ENCODE results near the gene CLOCK.

CLOCK gene

DNA sequence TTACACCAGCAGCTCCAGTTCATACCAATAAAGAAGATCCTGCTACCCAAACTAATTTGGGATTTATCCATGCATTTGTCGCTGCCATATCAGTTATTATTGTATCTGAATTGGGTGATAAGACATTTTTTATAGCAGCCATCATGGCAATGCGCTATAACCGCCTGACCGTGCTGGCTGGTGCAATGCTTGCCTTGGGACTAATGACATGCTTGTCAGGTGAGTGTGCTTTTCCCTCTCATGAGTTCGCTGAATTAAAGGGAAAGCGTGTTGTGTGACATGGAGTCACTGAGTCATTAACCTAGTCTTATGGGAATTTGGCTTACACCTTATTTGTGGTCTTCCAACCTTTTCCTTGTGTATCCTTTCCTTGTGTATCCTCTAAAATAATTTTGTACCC is 135.1 kb downstream of the CLOCK start:
- DNase-seq (ENCODE audit: low read depth in 2 of 2): no peak

DNA sequence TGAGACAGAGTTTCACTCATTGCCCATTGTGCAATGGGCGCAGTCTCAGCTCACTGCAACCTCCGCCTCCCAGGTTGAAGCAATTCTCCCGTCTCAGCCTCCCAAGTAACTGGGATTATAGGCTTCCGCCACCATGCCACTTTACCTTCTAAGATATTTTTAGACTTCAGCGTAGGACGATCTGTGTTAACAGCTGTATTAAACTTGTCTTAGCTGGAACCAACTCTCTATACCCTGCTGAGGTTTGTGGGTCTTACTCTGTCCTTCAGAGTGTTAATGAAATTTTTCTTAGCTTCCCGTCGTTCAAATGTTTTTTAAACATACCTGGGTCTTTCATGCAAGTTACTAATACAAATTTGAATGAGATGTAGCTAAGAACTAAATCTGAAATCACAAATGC is 136.3 kb downstream of the CLOCK start:
- DNase-seq (ENCODE audit: low read depth in 2 of 2): no peak

DNA sequence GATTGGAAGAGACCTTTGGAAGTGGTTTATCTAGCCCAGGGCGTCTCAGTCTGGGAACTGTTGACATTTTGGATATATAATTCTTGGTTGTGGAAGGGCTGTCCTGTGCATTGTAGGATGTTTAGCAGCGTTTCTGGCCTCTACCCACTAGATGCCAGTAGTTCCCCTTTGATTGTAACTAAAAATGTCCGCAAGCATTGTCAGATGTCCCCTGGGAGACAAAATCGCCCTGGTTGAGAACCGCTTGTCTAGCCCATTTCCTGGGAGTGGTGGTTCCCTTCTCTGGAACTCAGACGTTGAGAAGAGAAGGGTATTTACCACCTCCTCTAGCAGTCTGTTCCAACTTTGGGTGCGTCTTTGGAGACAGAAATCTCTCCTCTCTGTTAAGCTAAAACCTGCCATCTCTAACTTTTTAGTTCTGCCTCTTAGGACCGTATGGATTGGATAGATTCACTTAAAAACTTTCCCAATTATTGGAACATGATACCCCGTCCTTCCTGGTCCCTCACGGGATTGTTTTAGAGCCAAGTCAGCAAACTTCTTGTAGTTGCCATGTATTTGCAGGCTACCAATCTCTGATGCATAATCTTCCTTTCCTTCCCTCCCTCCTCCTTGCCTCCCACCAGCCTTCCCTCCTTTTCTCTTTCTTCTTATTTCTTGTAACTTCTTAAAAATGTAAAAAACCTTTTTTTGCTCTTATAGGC is 137.1 kb downstream of the CLOCK start:
- DNase-seq (ENCODE audit: low read depth in 2 of 2): no peak

DNA sequence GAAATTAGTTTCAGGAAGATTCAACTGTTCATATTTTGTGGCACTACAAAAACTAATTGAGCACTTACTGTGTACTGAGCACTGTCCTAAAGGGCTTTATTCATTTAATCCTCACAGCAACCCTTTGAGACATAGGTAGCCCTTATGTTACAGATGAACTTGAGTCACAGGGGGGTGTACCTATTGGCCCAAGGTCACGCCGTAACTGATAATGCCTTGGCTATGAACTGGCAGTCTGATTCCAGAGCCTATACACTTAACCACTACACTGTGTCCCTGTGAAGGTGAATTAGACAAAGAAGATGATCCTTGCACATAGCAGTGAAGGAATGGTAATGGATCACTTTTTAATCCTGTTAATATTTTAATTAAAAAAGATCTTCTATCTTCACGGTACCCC is 138.9 kb downstream of the CLOCK start:
- no peak for DNase-seq (ENCODE audit: low read depth in 2 of 2)

DNA sequence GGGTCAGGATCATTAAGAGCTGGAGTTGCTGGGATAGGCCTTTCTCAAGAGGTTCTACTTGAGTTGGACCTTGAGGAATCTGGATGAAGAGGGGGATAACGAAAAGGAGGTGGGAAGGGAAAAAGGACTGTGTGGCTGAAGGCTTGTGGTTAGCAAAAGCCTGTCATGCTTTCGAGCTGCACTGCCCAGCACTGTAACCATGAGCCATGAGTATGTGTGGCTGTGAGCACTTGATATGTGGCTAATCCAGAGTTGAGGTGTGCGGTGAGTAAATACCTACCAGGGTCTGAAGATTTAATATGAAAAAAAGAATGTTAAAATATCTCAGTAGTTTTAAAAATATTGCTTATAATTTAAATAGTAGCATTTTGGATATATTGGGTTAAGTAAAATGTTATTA is 139.6 kb downstream of the CLOCK start:
- no peak for DNase-seq (ENCODE audit: low read depth in 2 of 2)

DNA sequence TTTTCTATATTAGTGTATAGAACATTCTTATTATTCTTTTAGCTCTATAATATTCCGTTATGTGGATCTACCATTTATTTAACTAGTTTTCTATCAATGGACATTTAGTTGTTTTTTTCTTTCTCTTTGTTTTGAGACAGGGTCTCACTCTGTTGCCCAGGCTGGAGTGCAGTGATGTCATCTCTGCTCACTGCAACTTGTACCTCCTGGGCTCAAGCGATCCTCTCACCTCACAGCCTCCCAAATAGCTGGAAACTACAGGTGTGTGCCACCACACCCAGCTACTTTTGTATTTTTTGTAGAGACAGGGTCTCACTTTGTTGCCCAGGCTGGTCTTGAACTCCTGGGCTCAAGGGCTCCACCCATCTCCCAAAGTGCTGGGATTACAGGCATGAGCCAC is 140.2 kb downstream of the CLOCK start:
- DNase-seq (ENCODE audit: low read depth in 2 of 2): no peak

DNA sequence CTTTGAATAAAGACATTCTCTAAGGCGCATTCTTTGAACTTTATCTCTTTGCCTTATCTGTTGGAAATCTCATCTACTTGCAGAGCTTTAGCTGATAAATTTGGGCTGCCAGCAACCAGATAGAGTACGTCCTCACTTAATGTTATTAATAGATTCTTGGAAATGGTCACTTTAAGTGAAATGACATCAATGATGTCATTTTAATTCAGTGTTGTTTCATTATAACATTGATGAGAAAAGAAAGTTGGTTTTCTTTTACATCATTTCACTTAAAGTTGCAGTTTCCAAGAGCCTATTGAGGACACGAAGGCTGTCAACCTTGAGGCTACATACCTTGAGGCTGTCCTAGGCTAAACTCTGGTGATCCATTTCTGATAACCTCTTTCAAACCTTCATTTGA is 141.6 kb downstream of the CLOCK start:
- no peak for DNase-seq (ENCODE audit: low read depth in 2 of 2)

DNA sequence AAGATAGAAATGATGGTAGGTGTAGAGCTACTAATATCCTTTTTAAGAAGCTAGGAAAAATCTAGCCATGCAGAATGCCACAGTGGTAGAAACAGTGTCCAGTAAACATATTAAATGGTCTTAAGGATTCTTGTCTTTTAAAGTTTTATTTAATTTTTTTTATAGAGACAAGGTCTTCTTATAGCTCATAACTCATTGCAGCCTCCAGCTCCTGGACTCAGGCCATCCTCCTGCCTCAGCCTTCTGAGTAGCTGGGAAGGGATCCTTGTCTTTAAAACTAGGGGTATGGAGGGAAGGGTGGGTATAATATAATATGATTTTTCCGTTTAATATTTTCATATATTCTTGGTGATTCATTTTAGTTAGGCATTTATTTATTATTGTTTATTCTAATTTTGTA is 147.1 kb downstream of the CLOCK start:
- no peak for DNase-seq (ENCODE audit: low read depth in 2 of 2)

DNA sequence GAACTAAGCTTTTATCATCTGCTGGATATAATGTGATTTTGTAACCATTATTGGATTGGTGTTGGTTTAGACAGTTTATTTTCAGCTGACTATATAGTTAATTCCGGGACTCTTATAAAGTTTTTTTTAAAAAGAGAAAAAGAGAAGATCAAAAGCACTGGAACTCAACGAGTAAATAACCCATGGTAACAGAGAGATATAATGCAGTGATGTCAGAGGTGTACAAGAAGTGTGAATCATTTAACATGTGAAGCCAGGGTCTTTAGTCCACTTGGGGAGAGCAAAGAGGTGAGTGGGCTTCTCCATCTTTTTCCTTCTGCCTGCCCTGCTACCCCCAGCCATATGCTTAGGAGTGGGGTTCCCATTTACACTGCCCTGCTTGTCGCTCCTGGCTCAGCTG is 147.7 kb downstream of the CLOCK start:
- DNase-seq (ENCODE audit: low read depth in 2 of 2): no peak

DNA sequence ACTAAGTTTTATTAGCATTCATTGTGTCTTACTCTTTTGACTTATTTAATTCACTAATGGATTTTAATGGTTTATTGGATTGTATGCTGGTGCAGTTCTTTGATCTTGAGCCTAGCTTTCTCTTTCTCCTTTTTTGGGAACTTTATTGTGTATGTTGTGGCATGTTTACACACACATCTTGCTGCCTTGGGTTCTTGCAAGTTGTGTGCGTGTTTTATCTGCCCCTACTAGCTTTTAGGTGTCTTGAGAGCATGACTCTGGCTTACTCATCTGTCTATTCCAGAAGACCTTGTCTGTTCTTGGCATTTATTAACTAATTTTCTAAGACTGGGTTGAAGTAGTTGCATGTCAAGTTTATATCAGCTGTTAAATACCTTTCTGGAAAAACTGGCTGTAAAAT is 148.2 kb downstream of the CLOCK start:
- DNase-seq (ENCODE audit: low read depth in 2 of 2): no peak

DNA sequence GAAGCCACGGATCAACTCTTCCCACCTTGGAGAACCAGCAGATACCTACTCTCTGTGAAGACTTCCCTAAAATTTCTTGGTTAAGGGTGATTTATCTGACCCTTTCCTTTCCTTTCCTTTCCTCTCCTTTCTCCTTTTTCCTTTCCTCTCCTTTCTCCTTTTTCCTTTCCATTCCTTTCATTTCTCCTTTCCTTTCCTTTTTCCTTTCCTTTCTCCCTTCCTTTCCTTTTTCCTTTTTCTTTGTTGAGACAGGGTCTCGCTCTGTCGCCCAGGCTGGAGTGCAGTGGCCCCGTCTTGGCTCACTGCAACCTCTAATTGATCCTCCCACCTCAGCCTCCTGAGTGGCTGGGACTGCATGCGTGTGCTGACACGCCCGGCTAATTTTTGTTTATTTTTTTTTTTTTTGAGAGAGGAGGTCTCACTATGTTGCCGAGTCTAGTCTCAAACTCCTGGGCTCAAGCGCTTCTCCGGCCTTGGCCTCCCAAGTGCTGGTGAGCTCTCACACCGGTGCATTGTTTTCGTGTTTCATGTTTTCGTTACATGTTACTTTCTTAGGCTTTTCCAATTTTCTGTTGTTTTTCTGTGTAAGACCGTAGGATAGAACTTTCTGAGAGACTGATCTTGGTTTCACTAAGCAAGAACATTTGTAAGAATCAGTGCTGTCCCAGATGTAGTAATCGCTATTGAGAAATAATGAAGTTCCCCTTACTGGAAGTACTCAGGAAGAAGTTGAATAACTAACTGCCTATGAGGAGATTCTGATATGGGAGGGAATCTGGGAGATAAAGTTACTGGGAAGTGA is 149.0 kb downstream of the CLOCK start:
- no peak for DNase-seq (ENCODE audit: low read depth in 2 of 2)

DNA sequence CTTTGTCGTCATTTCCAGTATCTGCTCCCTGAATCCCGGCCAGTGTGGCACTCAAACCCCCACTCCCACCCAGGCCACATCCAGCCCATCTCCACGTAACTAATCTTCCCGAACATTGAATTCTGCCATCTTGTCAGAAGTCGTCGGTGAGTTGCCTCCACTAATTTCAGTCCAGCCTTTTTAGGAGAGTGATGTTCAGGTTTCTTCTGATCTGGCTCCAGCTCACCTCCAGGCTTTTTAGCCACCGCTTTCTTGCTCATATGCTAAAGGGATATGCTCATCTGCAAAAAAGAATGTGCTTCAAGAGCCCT is 149.6 kb downstream of the CLOCK start:
- no peak for DNase-seq (ENCODE audit: low read depth in 2 of 2)

DNA sequence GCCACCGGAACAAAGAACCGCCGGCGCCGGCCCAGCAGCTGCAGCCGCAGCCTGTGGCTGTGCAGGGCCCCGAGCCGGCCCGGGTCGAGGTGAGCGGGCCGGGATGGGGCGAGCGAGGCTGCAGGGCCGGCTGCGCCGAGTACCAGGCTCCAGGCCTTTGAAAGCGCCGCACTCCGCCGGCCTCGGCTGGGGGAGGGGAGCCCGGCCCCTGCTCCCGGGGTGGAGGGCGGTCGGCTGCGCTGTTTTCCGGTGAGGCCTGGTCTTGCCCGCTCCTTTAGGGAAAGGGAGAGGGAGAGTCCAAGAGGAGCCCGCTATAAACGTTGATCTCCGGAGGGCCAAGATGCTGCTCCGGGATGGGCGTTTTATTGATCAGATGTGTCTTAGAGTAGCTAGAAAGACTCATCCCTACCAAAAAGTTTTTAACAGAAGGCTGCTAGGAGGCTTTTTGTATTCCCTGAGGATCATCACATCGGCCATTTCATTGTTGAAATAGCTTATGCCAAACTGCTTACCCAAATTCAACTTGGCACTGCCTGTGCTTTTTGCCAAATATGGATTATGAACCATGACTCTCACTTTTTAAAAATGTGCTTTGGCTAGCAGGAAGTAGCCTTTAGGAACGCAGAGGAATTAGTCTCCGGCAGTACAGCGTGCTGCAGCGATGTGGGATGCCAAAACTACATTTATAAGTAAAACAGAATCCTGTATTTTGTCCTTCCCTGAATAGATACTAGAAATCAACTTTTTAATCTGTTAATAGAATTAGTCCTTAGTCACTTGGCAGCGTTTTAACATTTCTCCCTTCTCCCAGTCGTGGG is 150.2 kb downstream of the CLOCK start:
- DNase-seq (ENCODE audit: low read depth in 2 of 2): no peak

DNA sequence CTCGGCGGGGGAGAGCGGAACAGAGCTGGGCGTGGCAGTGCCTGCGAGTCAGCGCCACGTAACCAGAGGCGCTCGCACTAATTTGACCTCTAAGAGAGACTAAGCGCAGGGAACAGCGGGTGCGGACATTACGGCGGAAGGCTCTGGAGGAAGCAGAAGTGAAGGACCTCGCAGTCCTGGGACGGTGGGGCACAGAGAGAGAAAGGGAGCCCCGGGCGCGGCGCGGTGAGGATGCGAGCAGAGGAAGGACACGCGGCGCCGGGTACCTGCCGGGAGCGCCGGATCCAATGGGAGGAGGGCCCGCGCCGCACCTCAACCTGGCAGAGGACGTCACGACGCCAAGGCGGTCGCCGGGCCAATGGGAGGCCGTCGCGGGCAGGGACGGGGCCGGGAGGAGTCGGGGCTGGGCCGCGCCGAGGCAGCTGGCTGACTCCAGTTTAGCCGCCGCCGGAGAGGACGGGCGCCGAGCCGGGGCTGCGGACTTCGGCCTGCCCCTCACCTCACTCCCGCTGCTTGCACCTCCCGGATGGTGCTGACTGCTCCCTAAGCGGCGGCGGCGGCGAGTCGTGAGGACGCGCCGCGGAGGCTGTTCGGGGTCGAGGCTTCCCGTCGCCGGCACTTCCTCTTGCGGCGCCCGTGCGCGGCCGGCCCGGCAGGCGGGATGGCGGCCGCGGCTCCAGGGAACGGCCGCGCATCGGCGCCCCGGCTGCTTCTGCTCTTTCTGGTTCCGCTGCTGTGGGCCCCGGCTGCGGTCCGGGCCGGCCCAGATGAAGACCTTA is 151.0 kb downstream of the CLOCK start, which contains the start of gene TMEM165:
Gene TMEM165 (plus strand): TSS at position 429 of the 779 bp plus-strand sequence. CDS start 233 bp downstream, at position 662.
- peak; percentile 46 to 53 for DNase-seq (ENCODE audit: low read depth in 2 of 2)

DNA sequence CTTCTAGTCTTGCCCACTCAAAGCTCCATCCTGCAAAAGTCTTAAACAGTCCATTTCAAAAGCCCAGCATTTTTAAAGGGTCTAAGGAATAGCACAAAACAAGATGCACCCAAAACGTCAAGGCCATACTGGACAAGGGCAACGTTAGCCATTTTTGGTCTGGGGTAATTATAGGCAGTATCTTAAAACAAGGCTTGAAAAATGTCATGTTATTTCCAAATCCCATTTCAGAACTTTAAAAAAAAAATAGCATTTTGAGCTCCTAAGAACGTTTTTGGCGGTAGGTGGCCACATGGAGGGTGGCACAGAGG is 151.5 kb downstream of the CLOCK start:
- DNase-seq (ENCODE audit: low read depth in 2 of 2): no peak

DNA sequence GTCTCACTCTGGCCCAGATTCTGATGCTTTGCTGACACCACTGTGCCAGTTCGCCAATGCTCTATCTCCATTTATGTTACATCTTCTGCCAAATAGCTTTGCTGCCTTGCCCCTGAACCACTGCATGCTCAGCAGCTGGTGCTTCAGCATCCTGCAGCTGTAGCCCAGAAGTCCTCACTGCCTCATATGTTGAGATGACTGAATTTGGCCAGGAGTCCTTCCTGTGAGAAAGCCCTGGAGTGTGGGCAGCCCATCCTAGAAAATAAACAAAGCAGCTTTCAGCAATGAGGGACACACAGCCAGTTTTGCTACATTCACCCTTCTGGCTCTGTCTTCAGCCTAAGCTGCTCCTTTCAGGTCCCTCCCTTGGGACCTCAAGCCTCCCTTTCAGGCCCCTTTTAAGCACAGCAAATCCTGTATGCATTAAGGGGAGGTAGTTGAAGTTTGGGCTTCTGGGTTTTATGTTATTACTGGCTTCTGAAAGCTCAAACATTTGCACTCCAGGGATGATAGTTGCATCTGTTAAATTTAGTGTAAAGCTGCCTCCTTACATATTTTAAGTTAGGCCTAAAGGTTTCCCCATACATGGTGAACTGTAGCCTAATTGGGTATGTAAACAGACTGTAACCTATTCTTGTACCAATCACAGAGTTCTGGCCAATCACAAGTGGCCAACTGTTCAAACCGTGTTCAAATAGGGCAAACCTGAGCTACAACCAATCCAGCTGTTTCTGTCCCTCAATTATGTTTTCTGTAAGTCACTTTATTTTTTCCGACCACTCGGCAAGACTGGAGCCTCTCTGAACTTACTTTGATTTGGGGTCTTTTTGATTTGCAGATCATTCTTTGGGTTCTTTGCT is 153.0 kb downstream of the CLOCK start:
- DNase-seq (ENCODE audit: low read depth in 2 of 2): no peak

DNA sequence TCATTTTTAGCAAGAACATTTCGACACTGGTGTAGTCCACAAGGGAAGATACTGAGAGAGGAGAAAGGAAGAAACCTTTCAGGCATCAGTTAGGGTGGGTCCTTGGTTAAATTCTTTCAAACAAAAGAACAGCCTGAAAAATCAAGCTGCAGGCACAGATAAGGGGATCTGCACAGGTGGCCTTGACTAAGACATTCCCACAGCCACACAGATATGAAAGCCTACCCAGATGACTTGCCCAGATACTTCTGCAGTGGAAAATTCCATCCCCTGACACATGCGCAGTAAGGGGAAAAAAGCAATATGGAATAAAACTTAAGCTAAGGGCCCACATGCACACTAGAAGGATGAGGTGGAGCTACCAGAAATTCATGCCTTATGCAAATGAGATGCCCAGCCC is 159.9 kb downstream of the CLOCK start:
- DNase-seq (ENCODE audit: low read depth in 2 of 2): no peak

DNA sequence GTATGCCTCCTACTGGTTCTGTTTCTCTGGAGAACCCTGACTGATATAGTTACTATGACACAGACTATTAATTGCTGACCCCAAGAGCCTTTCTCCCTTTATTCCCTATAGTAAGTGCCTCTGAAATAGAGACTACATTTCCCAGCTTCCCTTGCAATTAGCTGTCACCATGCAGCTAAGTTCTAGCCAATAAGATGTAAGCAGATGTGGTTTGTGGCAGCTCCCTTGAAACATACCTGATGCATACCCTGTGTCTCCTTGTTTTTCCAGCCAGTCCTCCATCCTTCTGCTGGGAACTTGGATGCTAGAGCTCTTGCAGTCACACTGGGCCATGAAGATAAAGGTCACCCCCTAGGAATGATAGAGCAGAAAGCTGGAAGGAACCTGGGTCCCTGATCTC is 160.6 kb downstream of the CLOCK start:
- no peak for DNase-seq (ENCODE audit: low read depth in 2 of 2)

DNA sequence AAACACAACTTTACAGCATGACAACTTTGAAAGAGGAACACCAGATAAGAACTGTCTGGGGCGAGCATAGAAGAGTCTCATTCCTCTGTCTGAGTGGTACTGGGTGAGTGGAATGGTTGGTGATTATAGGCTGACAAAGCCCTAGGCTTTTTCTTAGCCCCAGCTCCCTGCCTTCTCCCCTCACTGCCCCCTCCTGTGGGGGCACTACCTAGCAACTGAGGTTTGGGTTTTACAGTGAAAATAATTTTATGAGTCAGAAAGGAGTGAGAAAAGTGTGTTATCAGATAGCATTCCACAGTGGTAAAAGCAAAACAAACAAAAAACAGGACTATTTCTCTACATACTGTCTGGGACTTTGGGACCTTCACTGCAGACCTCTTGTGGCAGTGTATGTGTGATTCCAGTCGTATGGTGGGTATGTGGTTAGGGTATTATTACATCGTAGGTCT is 161.5 kb downstream of the CLOCK start:
- DNase-seq (ENCODE audit: low read depth in 2 of 2): no peak

DNA sequence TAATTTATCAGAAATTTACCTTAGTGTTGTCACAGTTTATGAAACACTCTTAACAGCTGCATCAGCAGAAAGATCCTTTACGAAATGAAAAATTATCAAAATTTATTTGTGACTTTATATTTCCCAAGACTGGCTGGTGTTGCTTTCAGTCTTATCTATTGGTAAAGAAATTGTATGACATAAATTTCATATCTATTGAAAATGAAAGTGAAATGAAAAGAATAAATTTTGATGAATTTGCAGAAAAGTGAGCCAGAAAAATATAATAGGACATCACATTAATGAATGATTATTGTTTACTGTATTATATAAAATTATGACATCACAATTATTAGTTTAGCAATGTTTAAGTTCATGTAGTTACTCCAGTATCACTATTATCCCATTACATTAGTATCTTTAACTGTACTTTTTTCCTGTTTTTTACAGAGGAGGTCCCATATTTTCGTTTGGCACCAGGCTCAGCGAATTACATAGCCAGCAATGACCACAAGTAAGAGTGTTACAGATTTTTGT is 164.2 kb downstream of the CLOCK start:
- no peak for DNase-seq (ENCODE audit: low read depth in 2 of 2)

DNA sequence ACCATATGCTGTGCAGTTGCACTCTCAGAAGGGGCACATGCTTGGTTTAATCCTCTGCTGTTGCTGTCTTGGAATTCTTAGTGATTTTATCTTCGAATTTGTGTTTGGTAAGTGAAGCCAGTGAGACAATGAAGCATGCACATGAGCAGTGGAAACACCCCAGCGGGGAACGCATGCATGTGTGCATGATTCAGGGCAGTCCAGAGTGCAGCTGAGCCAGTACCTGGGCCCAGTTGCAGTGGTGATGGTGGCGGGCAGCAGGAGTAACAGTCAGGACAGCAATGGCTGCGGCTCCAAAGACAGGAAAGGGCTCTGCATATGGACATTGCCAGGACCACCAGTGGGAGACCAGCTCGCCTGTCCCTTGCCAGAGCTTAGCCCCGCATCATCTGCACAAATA is 165.2 kb downstream of the CLOCK start:
- DNase-seq (ENCODE audit: low read depth in 2 of 2): no peak

All from fibroblast of skin of left biceps (primary cell).